ENCODE data around the gene CRELD2. TPM values are rescaled to one million over a fixed set of nuclear protein-coding genes. Genes with fewer than 3 reads are reported as not detected.

CRELD2 gene
- total and polyA plus RNA-seq, 2 of the 13 experiments (the other 11 are each of a cell fraction or from before 2014, with no cell fraction given): 17.2 to 44.7 TPM

- TF ChIP-seq BCLAF1 (IDR thresholded peaks at IDR 0.05): no peak
- no peak for TF ChIP-seq ZNF614 (CRISPR knock-in tag; IDR thresholded peaks at IDR 0.05; ENCODE audit: borderline replicate concordance)
- no peak for TF ChIP-seq ZNF460 (CRISPR knock-in tag; IDR thresholded peaks at IDR 0.05; ENCODE audit: borderline replicate concordance)
- TF ChIP-seq ZNF143 (CRISPR knock-in tag; IDR thresholded peaks at IDR 0.05): peak; percentile 51; the same call in 1 of the 2 replicates
- TF ChIP-seq ZNF619 (CRISPR knock-in tag; IDR thresholded peaks at IDR 0.05): no peak
- TF ChIP-seq NRL (CRISPR knock-in tag; IDR thresholded peaks at IDR 0.05; ENCODE audit: borderline replicate concordance): no peak
- TF ChIP-seq SAP130 (CRISPR knock-in tag; IDR thresholded peaks at IDR 0.05; ENCODE audit: low read depth): peak; percentile 86
- no peak for TF ChIP-seq KIAA2018 (CRISPR knock-in tag; IDR thresholded peaks at IDR 0.05; ENCODE audit: borderline replicate concordance)
- TF ChIP-seq ZMYM2 (CRISPR knock-in tag; IDR thresholded peaks at IDR 0.05): no peak
- TF ChIP-seq ZNF256 (CRISPR knock-in tag; conservative IDR thresholded peaks at IDR 0.05): 0 out of 2 replicates have a peak, but pooled peaks have one; percentile 40
- peak; percentile 69 for TF ChIP-seq ZNF674 (CRISPR knock-in tag; IDR thresholded peaks at IDR 0.05; ENCODE audit: low read depth)
- peak; percentile 99 for TF ChIP-seq DRAP1 (CRISPR knock-in tag; IDR thresholded peaks at IDR 0.05)
- TF ChIP-seq ZNF331 (CRISPR knock-in tag; IDR thresholded peaks at IDR 0.05): peak; percentile 45; the same call in 1 of the 2 replicates
- no peak; the same call in 1 of the 2 replicates for TF ChIP-seq ZNF761 (CRISPR knock-in tag; conservative IDR thresholded peaks at IDR 0.05)
- no peak for TF ChIP-seq ZNF18 (CRISPR knock-in tag; IDR thresholded peaks at IDR 0.05; ENCODE audit: insufficient replicate concordance)
- TF ChIP-seq BORCS8-MEF2B (CRISPR knock-in tag; IDR thresholded peaks at IDR 0.05): peak; percentile 61; the same call in 1 of the 2 replicates
Measured at GRCh38 chr22:49960159-49961004, 41.9 kb downstream of the CRELD2 start, which contains the start of gene PIM3 (continued).

Measured in HepG2 (cell line).